MM.1S (cell line): Measurements from ENCODE around the gene HSPA12B.

Experiments
- DNase-seq: peaks from one replicate; pipeline ENCODE4 v3.0.0-alpha.2; 2015
- H2AFZ ChIP-seq: fragments of 300-600 bp; sonication (generic); 2 replicates; pipeline ENCODE4 v1.6.0; 2016; ENCODE audit warnings: antibody characterized with exemption, low read length
- H3F3A ChIP-seq: fragments of 300-600 bp; sonication (generic); 2 replicates; pipeline ENCODE4 v1.6.1; 2016; ENCODE audit warnings: mild to moderate bottlenecking, antibody characterized with exemption, low read length, moderate library complexity, mixed read lengths; ENCODE audit not compliant: insufficient read depth
- H3K27ac ChIP-seq: fragments of 300-600 bp; sonication (generic); 2 replicates; pipeline ENCODE4 v1.5.1; 2016; ENCODE audit warnings: mild to moderate bottlenecking, low read length
- H3K27me3 ChIP-seq: fragments of 300-600 bp; sonication (generic); replicated peaks from 2 replicates; pipeline ENCODE4 v1.6.0; 2016; ENCODE audit warnings: low read length; ENCODE audit not compliant: insufficient read depth
- H3K36me3 ChIP-seq: fragments of 300-600 bp; sonication (generic); replicated peaks from 2 replicates; pipeline ENCODE4 v1.6.1; 2016; ENCODE audit warnings: mild to moderate bottlenecking, low read length, mixed read lengths; ENCODE audit not compliant: insufficient read depth
- H3K4me1 ChIP-seq: fragments of 300-600 bp; sonication (generic); 2 replicates; pipeline ENCODE4 v1.6.1; 2016; ENCODE audit warnings: low read length, mixed read lengths
- H3K4me2 ChIP-seq: fragments of 300-600 bp; sonication (generic); 2 replicates; pipeline ENCODE4 v1.6.0; 2016; ENCODE audit warnings: low read depth, low read length
- H3K4me3 ChIP-seq: fragments of 300-600 bp; sonication (generic); 2 replicates; pipeline ENCODE4 v1.5.1; 2016; ENCODE audit warnings: low read length, mixed read lengths
- H3K79me2 ChIP-seq: fragments of 300-600 bp; sonication (generic); 2 replicates; pipeline ENCODE4 v1.6.1; 2016; ENCODE audit warnings: mixed run types, low read length, mixed read lengths
- H3K9ac ChIP-seq: fragments of 300-600 bp; sonication (generic); 2 replicates; pipeline ENCODE4 v1.6.1; 2016; ENCODE audit warnings: low read length, mixed read lengths
- H3K9me2 ChIP-seq: fragments of 300-600 bp; sonication (generic); replicated peaks from 2 replicates; pipeline ENCODE4 v1.6.1; 2016; ENCODE audit warnings: mild to moderate bottlenecking, low read length, mixed read lengths; ENCODE audit not compliant: insufficient read depth
- H3K9me3 ChIP-seq: fragments of 300-600 bp; sonication (generic); replicated peaks from 2 replicates; pipeline ENCODE4 v1.6.1; 2016; ENCODE audit warnings: mild to moderate bottlenecking, low read length, mixed read lengths; ENCODE audit not compliant: insufficient read depth
- H4K20me1 ChIP-seq: fragments of 300-600 bp; sonication (generic); 2 replicates; pipeline ENCODE4 v1.6.1; 2016; ENCODE audit warnings: mild to moderate bottlenecking, low read length, moderate library complexity, mixed read lengths; ENCODE audit not compliant: insufficient read depth
- EZH2 ChIP-seq: fragments of 300-600 bp; sonication (generic); optimal IDR thresholded peaks from 2 replicates; pipeline ENCODE3; 2017; ENCODE audit warnings: low read depth, mild to moderate bottlenecking, antibody characterized with exemption, low read length, mixed read lengths
- EZH2phosphoT487 ChIP-seq: fragments of 300-600 bp; sonication (generic); IDR thresholded peaks from 2 replicates; pipeline ENCODE4 v1.6.1; 2018; ENCODE audit warnings: antibody characterized with exemption, low read length
- TF ChIP-seq, protein P1 (sequence below): fragments of 300-600 bp; sonication (generic); IDR thresholded peaks from 2 replicates; pipeline ENCODE4 v1.5.1; 2016; ENCODE audit warnings: antibody characterized with exemption, low read length, mixed read lengths

HSPA12B gene

DNA sequence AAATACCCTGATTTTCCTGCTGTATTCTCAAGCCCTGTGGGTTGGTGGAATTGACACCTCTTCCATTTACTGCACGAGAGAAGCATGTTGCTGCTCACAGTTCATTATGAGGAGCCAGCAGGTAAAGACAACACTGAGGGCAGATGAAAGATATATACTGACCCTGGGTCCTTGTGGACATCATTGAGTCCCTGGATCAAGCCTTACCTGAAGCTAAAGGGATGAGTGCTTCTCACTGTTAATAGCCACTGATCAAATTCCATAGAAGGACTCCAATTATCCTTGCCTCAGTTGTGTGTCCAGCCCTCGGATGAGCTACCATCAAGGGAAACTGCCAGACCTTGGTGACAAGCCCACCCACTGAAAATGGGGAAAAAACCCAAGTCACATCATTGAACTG is 12.4 kb upstream of the HSPA12B start:
- H3K4me1 ChIP-seq, result peaks cover 13% of the 10 kb centered on the region
- TF ChIP-seq EZH2phosphoT487, result no peak
- TF ChIP-seq EZH2, result no peak
- TF ChIP-seq, protein P1, sequence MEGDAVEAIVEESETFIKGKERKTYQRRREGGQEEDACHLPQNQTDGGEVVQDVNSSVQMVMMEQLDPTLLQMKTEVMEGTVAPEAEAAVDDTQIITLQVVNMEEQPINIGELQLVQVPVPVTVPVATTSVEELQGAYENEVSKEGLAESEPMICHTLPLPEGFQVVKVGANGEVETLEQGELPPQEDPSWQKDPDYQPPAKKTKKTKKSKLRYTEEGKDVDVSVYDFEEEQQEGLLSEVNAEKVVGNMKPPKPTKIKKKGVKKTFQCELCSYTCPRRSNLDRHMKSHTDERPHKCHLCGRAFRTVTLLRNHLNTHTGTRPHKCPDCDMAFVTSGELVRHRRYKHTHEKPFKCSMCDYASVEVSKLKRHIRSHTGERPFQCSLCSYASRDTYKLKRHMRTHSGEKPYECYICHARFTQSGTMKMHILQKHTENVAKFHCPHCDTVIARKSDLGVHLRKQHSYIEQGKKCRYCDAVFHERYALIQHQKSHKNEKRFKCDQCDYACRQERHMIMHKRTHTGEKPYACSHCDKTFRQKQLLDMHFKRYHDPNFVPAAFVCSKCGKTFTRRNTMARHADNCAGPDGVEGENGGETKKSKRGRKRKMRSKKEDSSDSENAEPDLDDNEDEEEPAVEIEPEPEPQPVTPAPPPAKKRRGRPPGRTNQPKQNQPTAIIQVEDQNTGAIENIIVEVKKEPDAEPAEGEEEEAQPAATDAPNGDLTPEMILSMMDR, result no peak
- no peaks in the 10 kb centered on the region for H3K9me2 ChIP-seq
- H3K36me3 ChIP-seq, result no peaks in the 10 kb centered on the region
- H3K27ac ChIP-seq, result no peak overlapping the region
- H4K20me1 ChIP-seq, result no peaks in the 10 kb centered on the region
- no peaks in the 10 kb centered on the region for H3K9me3 ChIP-seq
- no peak overlapping the region for H3K4me3 ChIP-seq
- no peaks in the 10 kb centered on the region for H3F3A ChIP-seq
- H2AFZ ChIP-seq, result no peak overlapping the region
- H3K27me3 ChIP-seq, result no peaks in the 10 kb centered on the region
- no peak for DNase-seq
- no peak overlapping the region for H3K9ac ChIP-seq
- 0 out of 2 replicates have a peak overlapping the region, but pooled peaks have one; percentile 21 for H3K4me2 ChIP-seq
- H3K79me2 ChIP-seq, result no peaks in the 10 kb centered on the region

GRCh38 chr20:3720626-3721025 is 11.9 kb upstream of the HSPA12B start:
- Histone ChIP-seq H3K79me2 (no peaks in the 10 kb centered on the region), H3K9ac (no peak overlapping the region), H3K9me3 (no peaks in the 10 kb centered on the region), H3K9me2 (no peaks in the 10 kb centered on the region), H2AFZ (no peak overlapping the region), H3K4me2 (no peak overlapping the region), H3F3A (no peaks in the 10 kb centered on the region), H3K36me3 (no peaks in the 10 kb centered on the region), H3K4me1 (peaks cover 13% of the 10 kb centered on the region), H3K4me3 (no peak overlapping the region), H4K20me1 (no peaks in the 10 kb centered on the region), H3K27me3 (no peaks in the 10 kb centered on the region), H3K27ac (no peak overlapping the region)
- no peak for DNase-seq
- TF ChIP-seq EZH2phosphoT487 (no peak), EZH2 (no peak)
- TF ChIP-seq, protein P1, result no peak

GRCh38 chr20:3721912-3722311 is 10.6 kb upstream of the HSPA12B start:
- H3K27ac ChIP-seq, result no peak overlapping the region
- TF ChIP-seq, protein P1, result no peak
- TF ChIP-seq EZH2, result no peak
- TF ChIP-seq EZH2phosphoT487, result no peak
- H3K4me1 ChIP-seq, result peaks cover 13% of the 10 kb centered on the region
- no peaks in the 10 kb centered on the region for H3K79me2 ChIP-seq
- H2AFZ ChIP-seq, result no peak overlapping the region
- no peaks in the 10 kb centered on the region for H4K20me1 ChIP-seq
- no peak overlapping the region for H3K4me3 ChIP-seq
- H3F3A ChIP-seq, result no peaks in the 10 kb centered on the region
- no peaks in the 10 kb centered on the region for H3K9me3 ChIP-seq
- H3K4me2 ChIP-seq, result no peak overlapping the region
- peaks cover under 1% of the 10 kb centered on the region; the same call in 1 of the 2 replicates for H3K27me3 ChIP-seq
- no peaks in the 10 kb centered on the region for H3K36me3 ChIP-seq
- no peaks in the 10 kb centered on the region for H3K9me2 ChIP-seq
- no peak for DNase-seq
- no peak overlapping the region for H3K9ac ChIP-seq

DNA sequence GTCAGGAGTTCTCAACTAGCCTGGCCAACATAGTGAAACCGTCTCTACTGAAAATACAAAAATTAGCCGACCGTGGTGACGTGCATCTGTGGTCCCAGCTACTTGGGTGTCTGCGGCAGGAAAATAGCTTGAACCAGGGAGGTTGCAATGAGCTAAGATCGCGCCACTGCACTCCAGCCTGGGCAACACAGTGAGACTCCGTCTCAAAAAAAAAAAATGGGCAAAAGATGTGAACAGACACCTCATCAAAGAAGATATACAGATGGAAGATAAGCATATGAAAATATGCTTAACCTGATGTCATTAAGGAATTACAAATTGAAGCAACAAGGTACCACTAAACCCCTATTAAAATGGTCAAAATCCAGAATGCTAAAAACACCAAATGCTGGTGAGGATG is 9.2 kb upstream of the HSPA12B start:
- peaks cover 13% of the 10 kb centered on the region for H3K4me1 ChIP-seq
- no peak overlapping the region for H2AFZ ChIP-seq
- no peak overlapping the region for H3K4me2 ChIP-seq
- H3K9me2 ChIP-seq, result no peaks in the 10 kb centered on the region
- no peak overlapping the region for H3K9ac ChIP-seq
- peaks cover 14% of the 10 kb centered on the region for H3K27me3 ChIP-seq
- TF ChIP-seq EZH2 (no peak), EZH2phosphoT487 (no peak)
- TF ChIP-seq, protein P1, result no peak
- H3K4me3 ChIP-seq, result no peak overlapping the region
- DNase-seq, result no peak
- H3F3A ChIP-seq, result no peaks in the 10 kb centered on the region
- no peak overlapping the region for H3K27ac ChIP-seq
- no peaks in the 10 kb centered on the region for H4K20me1 ChIP-seq
- H3K79me2 ChIP-seq, result no peaks in the 10 kb centered on the region
- H3K9me3 ChIP-seq, result no peaks in the 10 kb centered on the region
- H3K36me3 ChIP-seq, result no peaks in the 10 kb centered on the region
